Measurements from ENCODE around the gene IGF1R. TPM values are rescaled to one million over a fixed set of nuclear protein-coding genes. Genes with fewer than 3 reads are reported as not detected.

Gene IGF1R
- total RNA-seq, 1 experiment from 2014 or later = 125 TPM

GRCh38 chr15:98952381-98952803 is 304.1 kb downstream of the IGF1R start:
- ATAC-seq = no peak
- H3K36me3 Mint-ChIP-seq = peaks cover 51% of the 10 kb centered on the region

More at GRCh38 chr15:98952381-98952803, 304.1 kb downstream of the IGF1R start:
- Mint-ChIP-seq H3K9me3 (no peaks in the 10 kb centered on the region), H3K27ac (no peak overlapping the region), H3K4me1 (no peaks in the 10 kb centered on the region), H3K4me3 (no peak overlapping the region), H3K27me3 (ENCODE audit: low read depth) (no peaks in the 10 kb centered on the region)
- POLR2A ChIA-PET = no interaction called here
- CTCF ChIA-PET = no interaction called here
- TF ChIP-seq ZNF317 (CRISPR knock-in tag; IDR thresholded peaks at IDR 0.05; ENCODE audit: borderline replicate concordance, low read depth) (no peak), MLX (CRISPR knock-in tag; IDR thresholded peaks at IDR 0.05) (no peak), MYBL2 (CRISPR knock-in tag; IDR thresholded peaks at IDR 0.05) (no peak), KAT7 (CRISPR knock-in tag; IDR thresholded peaks at IDR 0.05; ENCODE audit: borderline replicate concordance) (no peak), E2F1 (CRISPR knock-in tag; IDR thresholded peaks at IDR 0.05) (no peak), ZNF138 (CRISPR knock-in tag; conservative IDR thresholded peaks at IDR 0.05) (no peak), USF2 (CRISPR knock-in tag; IDR thresholded peaks at IDR 0.05) (no peak), IRF2 (CRISPR knock-in tag; IDR thresholded peaks at IDR 0.05; ENCODE audit: borderline replicate concordance, low read depth) (no peak), ZNF219 (CRISPR knock-in tag; IDR thresholded peaks at IDR 0.05; ENCODE audit: borderline replicate concordance) (no peak), CREB1 (CRISPR knock-in tag; IDR thresholded peaks at IDR 0.05) (no peak), ZMAT4 (CRISPR knock-in tag; IDR thresholded peaks at IDR 0.05) (no peak), GABPB1 (CRISPR knock-in tag; IDR thresholded peaks at IDR 0.05) (no peak), ZNF425 (CRISPR knock-in tag; conservative IDR thresholded peaks at IDR 0.05) (no peak), TCF7 (CRISPR knock-in tag; IDR thresholded peaks at IDR 0.05; ENCODE audit: low read depth) (no peak), FOXK1 (CRISPR knock-in tag; IDR thresholded peaks at IDR 0.05) (no peak), ZNF263 (CRISPR knock-in tag; IDR thresholded peaks at IDR 0.05; ENCODE audit: low read depth) (no peak)
- TF ChIP-seq, protein P1, sequence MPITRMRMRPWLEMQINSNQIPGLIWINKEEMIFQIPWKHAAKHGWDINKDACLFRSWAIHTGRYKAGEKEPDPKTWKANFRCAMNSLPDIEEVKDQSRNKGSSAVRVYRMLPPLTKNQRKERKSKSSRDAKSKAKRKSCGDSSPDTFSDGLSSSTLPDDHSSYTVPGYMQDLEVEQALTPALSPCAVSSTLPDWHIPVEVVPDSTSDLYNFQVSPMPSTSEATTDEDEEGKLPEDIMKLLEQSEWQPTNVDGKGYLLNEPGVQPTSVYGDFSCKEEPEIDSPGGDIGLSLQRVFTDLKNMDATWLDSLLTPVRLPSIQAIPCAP (CRISPR knock-in tag; IDR thresholded peaks at IDR 0.05) = no peak
- TF ChIP-seq, protein P2, sequence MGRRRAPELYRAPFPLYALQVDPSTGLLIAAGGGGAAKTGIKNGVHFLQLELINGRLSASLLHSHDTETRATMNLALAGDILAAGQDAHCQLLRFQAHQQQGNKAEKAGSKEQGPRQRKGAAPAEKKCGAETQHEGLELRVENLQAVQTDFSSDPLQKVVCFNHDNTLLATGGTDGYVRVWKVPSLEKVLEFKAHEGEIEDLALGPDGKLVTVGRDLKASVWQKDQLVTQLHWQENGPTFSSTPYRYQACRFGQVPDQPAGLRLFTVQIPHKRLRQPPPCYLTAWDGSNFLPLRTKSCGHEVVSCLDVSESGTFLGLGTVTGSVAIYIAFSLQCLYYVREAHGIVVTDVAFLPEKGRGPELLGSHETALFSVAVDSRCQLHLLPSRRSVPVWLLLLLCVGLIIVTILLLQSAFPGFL (CRISPR knock-in tag; IDR thresholded peaks at IDR 0.05; ENCODE audit: borderline replicate concordance) = no peak
- TF ChIP-seq, protein P3, sequence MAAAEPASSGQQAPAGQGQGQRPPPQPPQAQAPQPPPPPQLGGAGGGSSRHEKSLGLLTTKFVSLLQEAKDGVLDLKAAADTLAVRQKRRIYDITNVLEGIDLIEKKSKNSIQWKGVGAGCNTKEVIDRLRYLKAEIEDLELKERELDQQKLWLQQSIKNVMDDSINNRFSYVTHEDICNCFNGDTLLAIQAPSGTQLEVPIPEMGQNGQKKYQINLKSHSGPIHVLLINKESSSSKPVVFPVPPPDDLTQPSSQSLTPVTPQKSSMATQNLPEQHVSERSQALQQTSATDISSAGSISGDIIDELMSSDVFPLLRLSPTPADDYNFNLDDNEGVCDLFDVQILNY (CRISPR knock-in tag; IDR thresholded peaks at IDR 0.05) = no peak
- DNase-seq (ENCODE audit: low spot score) = no peak

Data from WTC11 (cell line).